T47D (cell line): ENCODE data around the gene SP9.

Source experiments
- DNase-seq, 2 experiments: peaks; one replicate each; pipeline versions ENCODE4 v3.0.0 to v3.0.0-alpha.2; 2011 to 2012; ENCODE audit warnings: low read depth in 1 of 2, low spot score in 1 of 2
- JUND ChIP-seq: IDR thresholded peaks from 2 replicates; pipeline ENCODE4 v1.6.1; 2012; ENCODE audit warnings: low read depth
- in situ Hi-C: cut with HindIII; loops from 2 replicates; pipeline ENCODE4 v1.10.0; 2016; ENCODE audit warnings: low sequenced_read_pairs, low pct_unique_long_range_greater_than_20kb

SP9 gene

GRCh38 chr2:174336501-174337336, 2.0 kb downstream of the SP9 start:
- TF ChIP-seq JUND: no peak
- DNase-seq: no peak
- in situ Hi-C loops: no loop called here

- DNase-seq: no peak
- in situ Hi-C loops: no loop called here
Observed at GRCh38 chr2:174337337-174338146, 2.8 kb downstream of the SP9 start.

GRCh38 chr2:174338147-174338605, 3.4 kb downstream of the SP9 start:
- TF ChIP-seq JUND: no peak
- no peak for DNase-seq
- in situ Hi-C loops: no loop called here

More at GRCh38 chr2:174337337-174338146, 2.8 kb downstream of the SP9 start:
- no peak for TF ChIP-seq JUND

GRCh38 chr2:174338671-174339560, 4.2 kb downstream of the SP9 start:
- DNase-seq: no peak
- in situ Hi-C loops: no loop called here
- no peak for TF ChIP-seq JUND

GRCh38 chr2:174339561-174340399, 5.0 kb downstream of the SP9 start:
- TF ChIP-seq JUND: no peak
- in situ Hi-C loops: no loop called here

GRCh38 chr2:174340400-174341292, 5.9 kb downstream of the SP9 start:
- TF ChIP-seq JUND: no peak
- in situ Hi-C loops: no loop called here
- DNase-seq: no peak

More at GRCh38 chr2:174339561-174340399, 5.0 kb downstream of the SP9 start:
- DNase-seq: no peak

GRCh38 chr2:174341293-174341994, 6.7 kb downstream of the SP9 start:
- in situ Hi-C loops: no loop called here
- DNase-seq: peak; percentile 75 to 83
- no peak for TF ChIP-seq JUND

- TF ChIP-seq JUND: no peak
- in situ Hi-C loops: no loop called here
- DNase-seq: no peak
Observed at GRCh38 chr2:174341995-174342685, 7.4 kb downstream of the SP9 start.

- DNase-seq: no peak
- in situ Hi-C loops: no loop called here
- TF ChIP-seq JUND: no peak
Observed at GRCh38 chr2:174342686-174343342, 8.1 kb downstream of the SP9 start.
